NCI-H446 (cell line): Measurements from ENCODE around the gene EIF4E1B.

Experiments used
- DNase-seq, 2 experiments: peaks; one replicate each; lab custom pipeline; 2025; lab: John Stamatoyannopoulos, UW

The EIF4E1B gene

DNA sequence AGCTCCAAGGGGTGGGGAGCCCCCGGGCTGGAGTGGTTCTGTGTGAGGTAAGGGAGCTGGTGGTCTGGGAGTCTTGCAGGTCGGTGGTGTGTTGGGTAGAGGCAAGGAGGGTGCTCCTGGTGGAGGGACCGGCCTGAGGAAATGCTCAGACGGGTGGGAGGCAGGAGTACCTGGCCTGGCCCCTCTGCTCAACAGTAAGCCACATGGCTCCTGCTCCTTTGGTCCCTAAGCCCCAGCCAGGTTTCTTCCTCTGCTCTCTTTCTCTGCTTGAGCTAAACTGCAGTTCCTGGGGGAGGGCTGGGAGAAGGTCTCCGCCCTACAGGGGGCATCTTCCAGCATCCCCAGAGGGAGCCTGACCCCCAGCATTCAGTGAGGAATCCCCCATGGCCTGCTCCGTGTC, 34.0 kb downstream of the EIF4E1B start:
- DNase-seq: no peak

DNA sequence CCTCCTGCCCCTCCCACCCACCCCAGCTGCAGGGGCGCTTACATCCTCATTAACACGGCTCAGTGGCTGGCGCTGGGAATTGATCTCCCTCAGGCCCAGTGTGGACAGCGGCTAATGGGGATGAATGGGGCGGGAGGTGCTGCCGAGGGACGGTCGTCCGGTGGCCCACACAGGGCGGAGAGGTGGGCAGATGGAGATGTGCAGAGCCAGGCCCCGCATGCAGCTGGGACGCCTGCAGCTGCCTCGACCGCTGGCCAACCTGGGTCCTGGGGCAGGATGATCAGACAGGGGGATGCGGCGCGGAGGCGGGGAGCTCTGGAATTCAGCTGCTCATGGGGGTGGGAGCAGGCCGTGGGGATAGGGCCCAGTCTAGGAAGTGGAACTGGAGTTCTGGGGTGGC, 34.4 kb downstream of the EIF4E1B start:
- DNase-seq: no peak

DNA sequence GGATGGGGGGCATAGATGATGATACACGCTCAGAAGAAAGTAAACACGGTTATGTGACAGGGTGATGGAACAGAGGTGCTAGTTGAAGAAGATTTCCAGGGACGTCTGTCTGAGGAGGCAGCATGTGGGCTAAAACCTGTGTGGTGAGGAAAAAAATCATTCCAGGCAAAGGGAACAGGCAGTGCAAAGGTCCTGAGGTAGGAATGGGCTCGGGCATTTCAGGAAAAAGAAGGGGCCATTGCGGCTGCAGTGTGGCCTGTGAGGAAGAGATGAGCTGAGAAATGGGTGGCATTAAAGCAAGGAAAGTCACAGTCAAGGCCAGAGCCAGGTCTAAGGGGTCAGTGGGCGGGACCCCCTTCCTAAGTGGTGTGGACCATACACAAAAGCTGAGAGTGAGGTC, 35.0 kb downstream of the EIF4E1B start:
- DNase-seq: no peak

GRCh38 chr5:176667637-176668036, 37.2 kb downstream of the EIF4E1B start:
- no peak for DNase-seq

- DNase-seq: peak in 1 of 2 experiments; percentile 63
These were observed 40.0 kb downstream of the EIF4E1B start for GRCh38 chr5:176670449-176670848.

GRCh38 chr5:176671399-176671798, 40.9 kb downstream of the EIF4E1B start:
- DNase-seq: no peak

DNA sequence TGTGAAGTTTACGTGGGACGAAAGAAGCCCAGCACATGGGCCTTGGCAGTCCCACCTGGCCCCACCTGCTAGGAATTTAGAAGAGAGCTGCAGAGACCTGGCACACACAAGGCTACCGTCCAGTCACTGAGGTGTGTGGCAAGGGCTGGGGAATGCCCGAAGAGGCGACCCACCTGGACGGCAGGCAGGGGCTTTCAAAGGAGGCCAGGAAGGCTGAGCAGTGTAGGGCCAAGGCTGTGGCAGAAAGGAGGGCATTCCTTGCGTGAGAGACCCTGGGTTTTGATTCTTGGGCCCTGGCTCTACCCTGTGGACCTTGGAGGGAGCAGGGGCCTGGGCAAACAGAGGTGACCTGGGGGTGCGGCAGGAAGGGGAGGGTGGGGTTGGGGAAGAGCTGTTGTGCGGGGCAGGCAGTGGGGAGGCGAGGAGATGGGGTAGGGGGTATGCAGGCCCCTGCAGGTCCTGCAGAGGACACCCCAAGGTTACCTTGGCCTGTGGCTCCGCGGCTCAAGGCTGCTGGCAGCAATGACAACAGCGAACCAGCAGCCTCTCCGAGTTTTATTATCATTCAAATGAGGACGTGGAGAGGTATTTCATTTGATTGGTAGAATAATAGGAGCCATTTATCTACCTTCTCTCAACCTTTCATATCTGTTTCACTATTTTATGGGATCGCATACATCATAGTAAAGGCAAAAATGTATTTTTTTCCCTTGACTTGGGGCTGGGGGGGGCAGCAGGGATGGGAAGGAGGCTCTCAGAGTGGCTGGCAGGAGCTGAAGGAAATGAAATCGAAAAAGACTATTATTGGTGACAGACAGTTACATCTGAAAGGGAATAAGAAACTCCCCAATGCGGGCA, 41.6 kb downstream of the EIF4E1B start:
- no peak for DNase-seq

DNA sequence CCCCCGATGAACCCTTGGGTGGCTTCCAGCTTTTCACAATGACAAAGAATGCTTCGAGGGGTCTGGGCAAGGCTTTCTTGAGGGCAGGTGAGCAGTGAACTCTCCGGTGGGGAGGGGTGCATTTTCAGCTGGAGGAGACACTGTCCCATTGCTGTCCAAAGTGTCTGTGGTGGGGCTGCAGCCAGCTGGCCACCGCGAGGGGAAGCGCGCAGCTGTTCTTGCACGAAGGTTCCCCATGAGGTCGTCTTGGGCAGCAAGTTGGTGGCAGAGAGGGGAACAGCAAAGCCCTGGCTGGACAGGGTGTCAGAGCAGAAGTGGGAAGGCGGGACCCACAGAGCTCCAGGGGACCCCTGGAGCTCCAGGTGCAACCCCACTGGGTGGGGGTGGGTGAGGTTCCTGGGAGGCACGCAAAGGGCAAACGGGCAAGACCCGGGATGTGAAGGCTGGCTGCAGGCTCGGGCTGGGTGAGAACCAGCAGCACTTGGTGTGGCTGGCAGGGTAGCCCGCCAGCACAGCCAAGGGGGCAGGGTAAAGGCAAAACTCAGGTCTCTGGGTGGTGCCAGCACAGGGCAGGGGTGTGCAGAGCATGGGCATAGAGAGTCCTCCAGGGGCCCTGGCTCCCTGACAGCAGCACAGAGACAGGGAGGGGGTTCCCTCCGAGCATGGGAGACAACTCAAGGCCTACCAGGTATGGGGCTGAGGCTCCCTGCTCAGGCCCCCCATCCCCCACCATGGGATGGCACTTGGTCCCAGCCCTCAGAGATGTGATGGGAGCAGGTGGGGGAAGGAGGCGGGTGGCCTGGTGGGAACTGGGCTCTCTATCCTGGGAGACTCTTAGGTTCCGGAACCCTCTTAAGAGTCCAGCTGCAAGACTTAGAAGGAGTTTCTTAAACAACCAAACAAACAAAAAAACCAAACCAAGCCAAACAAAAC, 43.4 kb downstream of the EIF4E1B start:
- DNase-seq: no peak

- no peak for DNase-seq
These were observed 44.3 kb downstream of the EIF4E1B start for GRCh38 chr5:176674799-176675198.

- peak; percentile 28 to 54 for DNase-seq
These were observed 45.3 kb downstream of the EIF4E1B start for GRCh38 chr5:176675676-176676360.

DNA sequence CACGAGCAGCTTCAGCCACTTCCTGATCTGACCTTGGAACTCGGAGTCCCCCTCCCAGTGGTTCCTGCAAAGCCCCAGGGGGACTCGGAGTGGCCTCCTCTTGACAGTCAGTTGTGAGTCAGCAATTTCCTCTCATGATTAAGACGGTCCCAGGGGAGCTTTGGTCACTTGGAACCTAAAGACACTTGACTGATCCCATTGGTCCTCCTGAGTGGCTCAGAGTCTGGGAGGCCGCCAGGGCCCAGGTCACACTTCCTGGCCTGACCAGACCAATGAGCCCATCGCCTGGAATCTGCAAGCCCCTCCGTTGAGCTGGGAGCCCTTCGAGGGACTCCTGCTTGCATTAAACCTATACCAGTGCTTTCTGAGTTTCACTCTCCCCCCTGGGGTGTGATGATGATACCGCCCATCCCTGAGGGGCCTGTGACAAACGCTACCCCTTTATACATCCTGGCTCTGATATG, 45.9 kb downstream of the EIF4E1B start:
- no peak for DNase-seq

- peak; percentile 90 to 97 for DNase-seq
These were observed 46.9 kb downstream of the EIF4E1B start for GRCh38 chr5:176677209-176677939.

- peak in 1 of 2 experiments; percentile 43 for DNase-seq
These were observed 48.1 kb downstream of the EIF4E1B start for GRCh38 chr5:176678584-176678983.

DNA sequence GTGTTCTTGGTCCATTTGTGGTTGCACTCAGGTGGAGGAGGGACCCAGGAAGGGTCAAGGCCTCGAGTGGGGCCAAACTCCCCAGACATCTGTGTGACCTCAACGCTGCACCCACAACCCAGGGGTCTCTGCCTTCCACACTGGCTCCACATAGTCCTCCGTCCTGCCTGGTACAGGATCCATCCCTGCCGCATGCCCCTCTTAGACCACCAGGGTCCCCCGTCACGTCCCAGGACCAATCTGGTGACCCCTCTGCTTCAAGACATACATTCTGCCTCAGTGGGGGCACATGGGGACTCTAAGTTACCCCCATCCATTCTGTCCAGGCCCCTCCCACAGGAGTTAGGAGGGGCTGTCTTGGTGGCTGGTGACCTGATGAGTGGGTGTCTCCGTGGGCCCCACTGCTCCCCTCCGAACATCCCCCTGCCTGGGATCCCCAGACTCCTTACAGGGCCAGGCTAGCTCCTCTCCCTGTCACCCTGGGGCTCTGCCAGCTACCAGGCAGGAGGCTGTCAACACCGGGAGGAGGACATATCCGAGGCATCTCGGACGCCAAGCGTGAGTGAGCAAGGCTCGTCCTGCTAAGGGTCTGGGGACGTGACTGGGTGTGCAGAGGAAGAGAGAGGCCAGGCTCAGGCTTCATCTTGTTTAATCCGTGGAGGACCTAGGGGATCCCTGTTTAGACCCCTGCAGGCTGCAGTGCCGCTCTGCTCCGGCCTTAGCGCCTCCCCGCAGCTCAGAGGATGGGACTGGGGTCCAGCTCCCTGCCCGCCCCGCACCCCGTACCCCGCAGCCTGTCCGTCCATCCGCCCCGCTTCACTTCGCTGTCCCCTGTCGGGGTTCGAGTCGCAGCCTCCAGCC, 49.1 kb downstream of the EIF4E1B start:
- DNase-seq: no peak

GRCh38 chr5:176680226-176680563, 49.7 kb downstream of the EIF4E1B start:
- no peak for DNase-seq

DNA sequence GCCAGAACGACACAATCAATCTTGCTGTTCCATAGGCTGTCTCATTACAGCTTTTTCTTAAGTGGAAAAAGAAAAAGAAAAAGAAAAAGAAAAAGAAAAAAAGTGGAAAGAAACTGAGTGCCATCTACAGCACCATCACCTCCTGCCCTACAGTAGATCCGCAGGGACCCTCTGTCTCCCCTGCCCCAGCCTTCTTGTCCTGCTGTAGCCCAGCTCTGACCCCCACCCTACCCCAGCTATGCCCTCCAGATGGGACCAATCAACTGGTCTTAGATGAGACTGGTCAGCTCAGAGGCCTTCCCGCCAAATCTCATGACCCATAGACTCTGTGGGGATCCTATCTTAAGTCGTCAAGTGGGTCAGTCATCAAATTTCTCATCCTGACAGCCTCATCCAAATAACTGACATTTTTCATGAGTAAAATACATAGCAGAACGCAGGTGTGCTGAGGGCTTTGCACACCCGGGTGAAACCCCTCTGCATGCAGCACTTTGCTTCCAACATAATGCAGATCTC, 51.6 kb downstream of the EIF4E1B start:
- DNase-seq: no peak

DNA sequence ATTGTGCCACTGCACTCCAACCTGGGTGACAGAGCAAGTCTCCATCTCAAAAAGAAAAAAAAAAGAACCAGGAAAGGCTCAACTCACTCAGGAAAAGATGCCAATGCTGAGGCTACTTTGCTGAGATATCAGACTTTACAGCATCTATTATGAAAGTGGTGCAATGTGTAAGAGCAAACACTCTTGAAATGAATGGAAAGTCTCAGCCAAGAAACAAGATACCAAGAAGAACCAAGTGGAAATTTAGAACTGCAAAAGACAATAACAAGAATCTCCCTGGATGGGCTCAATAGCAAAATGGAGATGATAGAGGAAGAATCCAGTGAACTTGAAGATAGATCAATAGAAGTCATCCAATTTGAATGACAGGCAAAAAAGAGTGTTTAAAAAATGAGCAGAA, 54.5 kb downstream of the EIF4E1B start:
- DNase-seq: no peak

GRCh38 chr5:176687247-176687646, 56.8 kb downstream of the EIF4E1B start:
- no peak for DNase-seq

DNA sequence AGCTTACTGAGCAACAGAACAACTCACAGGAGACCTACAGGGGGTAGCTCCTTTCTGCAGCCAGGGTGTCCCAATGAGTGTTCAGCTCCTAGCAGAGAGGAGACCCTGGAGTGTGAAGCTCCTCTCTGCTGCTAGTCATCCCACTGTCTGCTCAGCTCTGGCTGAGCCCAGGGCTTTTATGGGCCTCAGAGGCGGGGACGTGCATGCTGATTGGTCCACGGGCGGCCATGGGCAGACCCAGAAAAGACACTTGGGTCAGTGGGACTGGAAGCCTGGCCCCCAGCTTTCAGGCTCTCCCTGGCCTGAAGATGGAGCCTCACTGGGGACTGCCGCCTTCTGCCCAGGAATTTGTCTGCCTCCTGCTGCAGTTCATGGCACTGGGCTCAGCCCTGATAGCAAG, 57.4 kb downstream of the EIF4E1B start:
- no peak for DNase-seq

DNA sequence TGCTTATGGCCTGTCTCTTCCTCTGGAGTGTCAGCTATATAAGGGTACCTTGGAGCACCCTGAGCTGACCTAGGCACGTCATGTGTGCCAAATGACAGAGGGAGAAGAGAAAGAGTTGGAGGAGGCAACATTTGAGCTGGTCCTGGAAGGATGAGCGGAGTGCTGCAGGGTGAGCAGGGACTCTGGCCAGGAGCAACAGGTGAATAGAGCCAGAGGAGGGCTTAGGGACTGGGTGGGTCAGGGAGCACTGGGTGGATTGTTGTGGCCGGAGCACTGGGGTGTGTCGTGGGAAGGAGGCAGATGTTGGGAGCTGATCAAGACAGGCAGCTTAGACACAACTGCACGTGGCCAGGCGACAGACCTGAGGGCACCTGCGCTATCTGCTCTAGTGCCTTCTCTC, 60.4 kb downstream of the EIF4E1B start:
- DNase-seq: no peak
